SK-N-DZ (cell line): Measurements from ENCODE around the gene AKAP7. TPM values are rescaled to one million over a fixed set of nuclear protein-coding genes. Genes with fewer than 3 reads are reported as not detected.
"Not testable (repeated sequence)": the region's sequence is repeated elsewhere in the genome, so short reads cannot be mapped to it uniquely, and the experiment has no call there.

ENCODE experiments used
- DNase-seq: peaks from one replicate; pipeline ENCODE4 v3.0.0-alpha.2; 2015; ENCODE audit warnings: low spot score
- polyA plus RNA-seq, 2 experiments: library from polyadenylated mRNA; depleted of rRNA; stranded (reverse); fragments of >200 nt; gene quantifications; 2 replicates each; pipeline ENCODE4 v1.2.3, GENCODE V29; 2014

Gene AKAP7
- polyA plus RNA-seq (2014; cell fraction: cytosol; rRNA removed), result not detected in 2 replicates
- 0.88 TPM in 1 of 2 replicates, not detected in the other for polyA plus RNA-seq (2014; cell fraction: nucleus; rRNA removed)

GRCh38 chr6:131135244-131136020 lies at the start of gene AKAP7:
Gene AKAP7, plus strand, starts transcription at chr6:131135467. Its CDS starts 297 bp downstream, at chr6:131135764.
- peak; percentile 49 for DNase-seq

GRCh38 chr6:131090339-131090738 lies 44.9 kb upstream of the AKAP7 start:
- DNase-seq, result not testable (repeated sequence)

- DNase-seq, result not testable (repeated sequence)
Measured at GRCh38 chr6:131091944-131092343, 43.3 kb upstream of the AKAP7 start.

- DNase-seq, result no peak
Measured at GRCh38 chr6:131093334-131093733, 41.9 kb upstream of the AKAP7 start.

- DNase-seq, result no peak
Measured at GRCh38 chr6:131096786-131097185, 38.5 kb upstream of the AKAP7 start.

- no peak for DNase-seq
Measured at GRCh38 chr6:131101911-131102680, 33.2 kb upstream of the AKAP7 start.

GRCh38 chr6:131103296-131103695 lies 32.0 kb upstream of the AKAP7 start:
- DNase-seq, result no peak

GRCh38 chr6:131103901-131104300 lies 31.4 kb upstream of the AKAP7 start:
- DNase-seq, result no peak

GRCh38 chr6:131107151-131107550 lies 28.1 kb upstream of the AKAP7 start:
- no peak for DNase-seq

- no peak for DNase-seq
Measured at GRCh38 chr6:131112249-131112648, 23.0 kb upstream of the AKAP7 start.

- DNase-seq, result no peak
Measured at GRCh38 chr6:131115651-131116050, 19.6 kb upstream of the AKAP7 start.

- no peak for DNase-seq
Measured at GRCh38 chr6:131116321-131116720, 18.9 kb upstream of the AKAP7 start.

- DNase-seq, result peak; percentile 20
Measured at GRCh38 chr6:131116755-131117360, 18.4 kb upstream of the AKAP7 start.

GRCh38 chr6:131117878-131118277 lies 17.4 kb upstream of the AKAP7 start:
- no peak for DNase-seq

GRCh38 chr6:131122007-131122406 lies 13.3 kb upstream of the AKAP7 start:
- DNase-seq, result no peak

- no peak for DNase-seq
Measured at GRCh38 chr6:131122516-131122915, 12.8 kb upstream of the AKAP7 start.

GRCh38 chr6:131124336-131125071 lies 10.8 kb upstream of the AKAP7 start:
- DNase-seq, result no peak

GRCh38 chr6:131125431-131125830 lies 9.8 kb upstream of the AKAP7 start:
- DNase-seq, result no peak

GRCh38 chr6:131129689-131130553 lies 5.3 kb upstream of the AKAP7 start:
- DNase-seq, result no peak

GRCh38 chr6:131130554-131130940 lies 4.7 kb upstream of the AKAP7 start:
- no peak for DNase-seq

GRCh38 chr6:131132360-131132759 lies 2.9 kb upstream of the AKAP7 start:
- no peak for DNase-seq
